NT2/D1 (cell line): ENCODE measurements around the gene METTL17.

ENCODE experiments used
- DNase-seq: peaks from one replicate; pipeline ENCODE4 v3.0.0-alpha.2; 2011; ENCODE audit warnings: low read depth, low spot score
- H3K27me3 ChIP-seq: 2 replicates; pipeline ENCODE4 v1.6.0; 2011; ENCODE audit warnings: mild to moderate bottlenecking; ENCODE audit not compliant: insufficient read length, insufficient read depth
- H3K36me3 ChIP-seq: 2 replicates; pipeline ENCODE4 v1.6.1; 2011; ENCODE audit warnings: mild to moderate bottlenecking, low read length, mixed read lengths; ENCODE audit not compliant: insufficient read depth, insufficient read length
- H3K4me1 ChIP-seq: 2 replicates; pipeline ENCODE4 v1.5.1; 2011; ENCODE audit not compliant: insufficient read depth, insufficient read length
- H3K4me3 ChIP-seq: 2 replicates; pipeline ENCODE4 v1.5.1; 2011; ENCODE audit warnings: low read depth; ENCODE audit not compliant: insufficient read length
- H3K9ac ChIP-seq: 2 replicates; pipeline ENCODE4 v1.6.0; 2011; ENCODE audit warnings: low read depth; ENCODE audit not compliant: insufficient read length
- H3K9me3 ChIP-seq: 2 replicates; pipeline ENCODE4 v1.5.1; 2011; ENCODE audit warnings: mild to moderate bottlenecking, low read length; ENCODE audit not compliant: insufficient read depth
- SUZ12 ChIP-seq: IDR thresholded peaks from 2 replicates; pipeline ENCODE4 v1.6.1; 2011; ENCODE audit not compliant: insufficient read length, insufficient read depth; ENCODE audit errors: extremely low read depth
- YY1 ChIP-seq: IDR thresholded peaks from 2 replicates; pipeline ENCODE4 v1.6.1; 2011; ENCODE audit not compliant: insufficient read length, insufficient read depth
- ZNF274 ChIP-seq: IDR thresholded peaks from 2 replicates; pipeline ENCODE4 v1.6.1; 2011; ENCODE audit warnings: mild to moderate bottlenecking, low read depth, low read length

The METTL17 gene

GRCh38 chr14:21026274-21026987 is 36.7 kb downstream of the METTL17 start:
- Histone ChIP-seq H3K27me3 (peaks cover 11% of the 10 kb centered on the region), H3K4me3 (peak overlapping the region; percentile 40), H3K9ac (peak overlapping the region; percentile 72), H3K36me3 (peaks cover 4% of the 10 kb centered on the region), H3K4me1 (peaks cover 6% of the 10 kb centered on the region), H3K9me3 (no peaks in the 10 kb centered on the region)
- no peak for TF ChIP-seq ZNF274
- no peak for TF ChIP-seq SUZ12
- TF ChIP-seq YY1 = no peak
- no peak for DNase-seq

GRCh38 chr14:21026988-21027315 is 37.2 kb downstream of the METTL17 start:
- Histone ChIP-seq H3K4me1 (peaks cover 6% of the 10 kb centered on the region), H3K36me3 (no peaks in the 10 kb centered on the region), H3K4me3 (no peak overlapping the region), H3K9ac (no peak overlapping the region), H3K9me3 (no peaks in the 10 kb centered on the region), H3K27me3 (peaks cover 11% of the 10 kb centered on the region)
- TF ChIP-seq YY1 (no peak), SUZ12 (no peak), ZNF274 (no peak)
- DNase-seq = no peak

GRCh38 chr14:21029917-21030316 is 40.1 kb downstream of the METTL17 start, which contains the start of gene TPPP2:
TSS of gene TPPP2 (plus strand) at chr14:21030217. CDS start at chr14:21030582, 365 bp downstream.
- no peaks in the 10 kb centered on the region for H3K36me3 ChIP-seq
- no peaks in the 10 kb centered on the region for H3K27me3 ChIP-seq
- no peak for DNase-seq
- no peaks in the 10 kb centered on the region for H3K9me3 ChIP-seq
- no peak within 1 kb of the TSS for H3K9ac ChIP-seq
- TF ChIP-seq SUZ12 (no peak), ZNF274 (no peak), YY1 (no peak)
- H3K4me3 ChIP-seq = no peak within 1 kb of the TSS
- peaks cover 3% of the 10 kb centered on the region for H3K4me1 ChIP-seq

- H3K9me3 ChIP-seq = no peaks in the 10 kb centered on the region
- no peak for DNase-seq
- H3K36me3 ChIP-seq = no peaks in the 10 kb centered on the region
- H3K27me3 ChIP-seq = no peaks in the 10 kb centered on the region
- TF ChIP-seq YY1 = no peak
- no peak for TF ChIP-seq ZNF274
- no peak for TF ChIP-seq SUZ12
- no peak overlapping the region for H3K4me3 ChIP-seq
- H3K4me1 ChIP-seq = peaks cover 3% of the 10 kb centered on the region
- H3K9ac ChIP-seq = no peak overlapping the region
Observed at GRCh38 chr14:21030531-21030930, 40.8 kb downstream of the METTL17 start.

GRCh38 chr14:21032326-21033132 is 42.7 kb downstream of the METTL17 start:
- H3K27me3 ChIP-seq = no peaks in the 10 kb centered on the region
- no peak overlapping the region for H3K4me3 ChIP-seq
- no peak overlapping the region for H3K9ac ChIP-seq
- no peaks in the 10 kb centered on the region for H3K36me3 ChIP-seq
- peaks cover 2% of the 10 kb centered on the region for H3K4me1 ChIP-seq
- DNase-seq = no peak
- TF ChIP-seq YY1 (no peak), ZNF274 (no peak), SUZ12 (no peak)
- H3K9me3 ChIP-seq = no peaks in the 10 kb centered on the region

GRCh38 chr14:21033133-21033698 is 43.4 kb downstream of the METTL17 start:
- no peaks in the 10 kb centered on the region for H3K36me3 ChIP-seq
- peaks cover 2% of the 10 kb centered on the region for H3K4me1 ChIP-seq
- TF ChIP-seq YY1 (no peak), ZNF274 (no peak), SUZ12 (no peak)
- H3K9me3 ChIP-seq = no peaks in the 10 kb centered on the region
- H3K27me3 ChIP-seq = no peaks in the 10 kb centered on the region
- no peak for DNase-seq
- no peak overlapping the region for H3K4me3 ChIP-seq
- H3K9ac ChIP-seq = no peak overlapping the region

- Histone ChIP-seq H3K4me3 (no peak within 1 kb of the TSS), H3K36me3 (no peaks in the 10 kb centered on the region), H3K27me3 (no peaks in the 10 kb centered on the region), H3K9ac (no peak within 1 kb of the TSS), H3K4me1 (peaks cover 2% of the 10 kb centered on the region), H3K9me3 (no peaks in the 10 kb centered on the region)
- no peak for DNase-seq
- TF ChIP-seq ZNF274 (no peak), YY1 (no peak), SUZ12 (no peak)
Observed at GRCh38 chr14:21034707-21035106, 44.9 kb downstream of the METTL17 start, which contains the start of gene RNASE13. TSS of gene RNASE13 (minus strand) at chr14:21034807. CDS start at chr14:21034288, 519 bp downstream.
